GM12872 (cell line): ENCODE measurements around the gene GRIK1.

ENCODE experiments used
- CTCF ChIP-seq: IDR thresholded peaks from 3 replicates; pipeline ENCODE4 v1.5.1; 2011; ENCODE audit warnings: low read depth, mild to moderate bottlenecking, low read length, moderate library complexity; ENCODE audit not compliant: insufficient read depth

The GRIK1 gene

GRCh38 chr21:29661672-29662442 lies 277.9 kb downstream of the GRIK1 start:
- TF ChIP-seq CTCF: no peak

- TF ChIP-seq CTCF: no peak
Measured at GRCh38 chr21:29660047-29660720, 279.6 kb downstream of the GRIK1 start.

GRCh38 chr21:29658934-29659203 lies 280.9 kb downstream of the GRIK1 start:
- TF ChIP-seq CTCF: no peak

- TF ChIP-seq CTCF: no peak
Measured at GRCh38 chr21:29658177-29658933, 281.4 kb downstream of the GRIK1 start.

GRCh38 chr21:29657240-29657989 lies 282.4 kb downstream of the GRIK1 start:
- no peak for TF ChIP-seq CTCF

GRCh38 chr21:29656504-29657239 lies 283.1 kb downstream of the GRIK1 start:
- no peak for TF ChIP-seq CTCF

- no peak for TF ChIP-seq CTCF
Measured at GRCh38 chr21:29655577-29655976, 284.2 kb downstream of the GRIK1 start.
